Stimulated activated CD4-positive, alpha-beta T cell treated with anti-CD3 and anti-CD28 coated beads, Interleukin-15, amount 100 ng/mL, for 24 hours (primary cell): ENCODE measurements around the gene SAA2.
"Not testable (repeated sequence)": the region's sequence is repeated elsewhere in the genome, so short reads cannot be mapped to it uniquely, and the experiment has no call there.

ENCODE experiments used
- DNase-seq: peaks from one replicate; pipeline ENCODE4 v3.0.0-alpha.2; 2020

Gene SAA2

GRCh38 chr11:18248561-18248960 is at the start of gene SAA2:
TSS of gene SAA2 (minus strand) at chr11:18248668. CDS start at chr11:18248011, 657 bp downstream.
- no peak for DNase-seq

DNA sequence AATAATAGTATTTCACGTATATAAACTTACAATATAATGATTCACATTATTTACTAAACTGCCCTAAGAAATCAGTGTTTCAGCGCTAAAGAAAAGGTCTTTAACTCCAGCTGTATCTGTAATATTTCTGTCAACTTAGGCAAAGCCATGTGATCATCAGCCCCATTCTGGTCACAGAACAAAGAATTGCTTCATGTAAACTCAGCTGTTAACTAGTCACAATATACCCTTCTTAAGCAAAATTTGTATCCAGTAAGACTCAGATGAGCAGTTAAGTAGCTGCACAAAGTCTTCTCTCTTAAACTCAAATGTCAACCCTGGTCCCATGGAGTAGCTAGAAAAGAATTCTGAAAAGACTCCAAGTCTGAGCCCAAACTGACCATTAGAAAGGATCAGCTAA is 46.8 kb upstream of the SAA2 start:
- no peak for DNase-seq

GRCh38 chr11:18294862-18295261 is 46.4 kb upstream of the SAA2 start:
- DNase-seq, result no peak

- no peak for DNase-seq
Observed at GRCh38 chr11:18288911-18289310, 40.4 kb upstream of the SAA2 start.

- no peak for DNase-seq
Observed at GRCh38 chr11:18285841-18286240, 37.4 kb upstream of the SAA2 start.

DNA sequence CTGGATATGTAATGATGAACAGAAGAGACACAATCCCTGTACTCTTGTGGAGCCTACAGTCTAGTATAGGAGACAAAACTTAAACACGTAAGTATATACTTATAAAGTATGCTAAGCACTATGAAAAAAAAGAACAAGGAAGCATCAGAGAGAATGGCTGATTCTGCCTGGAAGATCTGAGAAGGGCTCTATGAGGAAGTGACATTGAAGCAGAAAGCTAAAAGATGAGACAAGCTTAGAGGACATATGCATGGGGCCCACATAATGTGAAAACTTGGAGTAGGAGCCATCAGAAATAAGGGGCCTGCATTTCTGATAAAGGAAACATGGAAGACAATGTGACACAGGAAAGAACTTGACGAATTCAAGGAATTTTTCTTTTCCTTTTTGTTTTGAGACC is 34.2 kb upstream of the SAA2 start:
- no peak for DNase-seq

DNA sequence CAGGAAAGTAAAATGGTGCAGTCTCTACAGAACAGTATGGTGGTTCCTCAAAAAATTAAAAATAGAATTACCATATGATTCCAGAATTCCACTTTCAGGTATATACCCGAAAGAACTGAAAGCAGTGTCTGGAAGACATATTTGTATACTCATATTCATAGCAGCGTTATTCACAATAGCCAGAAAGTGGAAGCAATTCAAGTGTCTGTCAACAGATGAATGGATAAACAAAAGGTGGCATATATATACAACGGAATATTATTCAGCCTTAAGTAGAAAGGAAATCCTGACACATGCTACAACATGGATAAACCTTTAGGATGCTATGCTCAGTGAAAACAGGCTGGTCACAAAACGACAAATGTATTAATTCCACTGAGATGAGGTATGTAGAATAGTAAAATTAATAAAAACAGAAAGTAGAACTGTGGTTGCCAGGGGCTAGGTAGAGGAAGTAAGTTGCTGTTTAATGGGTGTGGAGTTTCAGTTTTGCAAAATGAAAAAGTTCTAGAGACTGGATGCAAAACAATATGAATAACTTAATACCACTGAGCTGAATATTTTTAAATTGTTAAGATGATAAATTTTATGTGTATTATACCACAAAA is 32.1 kb upstream of the SAA2 start:
- no peak for DNase-seq

- no peak for DNase-seq
Observed at GRCh38 chr11:18277565-18278271, 29.2 kb upstream of the SAA2 start.

DNA sequence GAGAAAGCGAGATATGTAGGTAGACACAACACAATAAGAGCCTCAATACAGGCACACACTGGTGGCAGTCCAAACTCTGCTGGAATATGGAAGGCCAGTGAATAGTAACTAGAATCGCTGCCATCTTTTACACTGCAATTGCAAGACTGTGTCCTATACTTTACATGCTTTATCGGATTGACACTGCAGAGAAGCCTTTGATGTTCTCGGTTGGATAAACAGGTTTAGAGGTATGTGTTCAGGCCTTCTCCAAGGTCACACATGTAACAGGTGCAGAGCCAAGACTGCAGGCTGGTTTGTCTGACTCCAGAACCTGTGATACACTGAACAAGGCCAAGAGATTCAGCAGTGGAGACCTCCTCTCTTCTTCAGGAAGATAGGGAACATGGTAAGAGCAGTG is 22.7 kb upstream of the SAA2 start:
- no peak for DNase-seq

- DNase-seq, result no peak
Observed at GRCh38 chr11:18270102-18270501, 21.6 kb upstream of the SAA2 start.

- DNase-seq, result not testable (repeated sequence)
Observed at GRCh38 chr11:18269252-18269651, 20.8 kb upstream of the SAA2 start.

DNA sequence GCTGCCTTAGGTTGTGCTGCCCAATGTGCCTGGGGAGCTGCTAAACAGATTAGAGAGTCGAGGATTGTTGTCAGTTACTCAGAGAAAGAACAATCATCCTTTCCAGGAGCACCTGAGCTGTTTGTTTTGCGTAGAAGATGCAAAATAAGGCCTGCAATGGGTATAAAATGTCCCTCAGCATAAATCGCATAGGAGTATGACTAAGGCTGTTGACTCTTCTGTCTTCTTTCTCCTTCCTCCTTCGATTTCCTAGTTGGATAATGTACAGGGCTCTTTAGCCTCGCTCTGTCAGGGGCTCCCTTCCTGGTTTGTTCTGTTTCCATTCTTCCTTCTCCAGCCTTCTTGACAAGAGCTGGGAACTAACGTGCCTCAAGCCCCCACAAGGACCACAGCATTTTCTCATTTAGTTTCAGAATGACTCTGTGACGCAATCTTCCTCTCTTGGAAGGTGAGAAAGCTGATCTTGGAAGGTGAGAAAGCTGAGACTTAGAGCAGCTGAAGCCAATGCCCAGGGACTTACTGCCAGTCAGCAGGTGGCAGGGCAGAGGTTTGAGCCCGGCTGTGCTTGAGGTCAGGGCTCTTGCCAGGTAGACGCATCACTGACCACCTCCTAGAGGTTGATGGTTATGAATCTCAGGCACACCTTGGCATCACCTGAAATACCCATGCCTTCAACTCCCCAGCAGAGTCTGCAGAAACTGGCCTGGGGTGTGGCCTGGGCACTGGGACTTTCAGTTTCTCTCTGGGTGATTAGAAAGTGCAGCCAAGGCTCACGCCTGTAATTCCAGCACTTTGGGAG is 19.1 kb upstream of the SAA2 start:
- not testable (repeated sequence) for DNase-seq

DNA sequence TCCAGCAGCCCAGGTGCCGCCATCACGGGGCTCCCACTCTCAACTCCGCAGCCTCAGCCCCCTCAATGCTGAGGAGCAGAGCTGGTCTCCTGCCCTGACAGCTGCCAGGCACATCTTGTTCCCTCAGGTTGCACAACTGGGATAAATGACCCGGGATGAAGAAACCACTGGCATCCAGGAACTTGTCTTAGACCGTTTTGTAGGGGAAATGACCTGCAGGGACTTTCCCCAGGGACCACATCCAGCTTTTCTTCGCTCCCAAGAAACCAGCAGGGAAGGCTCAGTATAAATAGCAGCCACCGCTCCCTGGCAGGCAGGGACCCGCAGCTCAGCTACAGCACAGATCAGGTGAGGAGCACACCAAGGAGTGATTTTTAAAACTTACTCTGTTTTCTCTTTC is 17.5 kb upstream of the SAA2 start, which contains the start of gene SAA1:
SAA1 (plus strand) TSS at position 316 of the 400 bp plus-strand sequence. CDS start 624 bp downstream, outside the sequence.
- DNase-seq, result no peak

DNA sequence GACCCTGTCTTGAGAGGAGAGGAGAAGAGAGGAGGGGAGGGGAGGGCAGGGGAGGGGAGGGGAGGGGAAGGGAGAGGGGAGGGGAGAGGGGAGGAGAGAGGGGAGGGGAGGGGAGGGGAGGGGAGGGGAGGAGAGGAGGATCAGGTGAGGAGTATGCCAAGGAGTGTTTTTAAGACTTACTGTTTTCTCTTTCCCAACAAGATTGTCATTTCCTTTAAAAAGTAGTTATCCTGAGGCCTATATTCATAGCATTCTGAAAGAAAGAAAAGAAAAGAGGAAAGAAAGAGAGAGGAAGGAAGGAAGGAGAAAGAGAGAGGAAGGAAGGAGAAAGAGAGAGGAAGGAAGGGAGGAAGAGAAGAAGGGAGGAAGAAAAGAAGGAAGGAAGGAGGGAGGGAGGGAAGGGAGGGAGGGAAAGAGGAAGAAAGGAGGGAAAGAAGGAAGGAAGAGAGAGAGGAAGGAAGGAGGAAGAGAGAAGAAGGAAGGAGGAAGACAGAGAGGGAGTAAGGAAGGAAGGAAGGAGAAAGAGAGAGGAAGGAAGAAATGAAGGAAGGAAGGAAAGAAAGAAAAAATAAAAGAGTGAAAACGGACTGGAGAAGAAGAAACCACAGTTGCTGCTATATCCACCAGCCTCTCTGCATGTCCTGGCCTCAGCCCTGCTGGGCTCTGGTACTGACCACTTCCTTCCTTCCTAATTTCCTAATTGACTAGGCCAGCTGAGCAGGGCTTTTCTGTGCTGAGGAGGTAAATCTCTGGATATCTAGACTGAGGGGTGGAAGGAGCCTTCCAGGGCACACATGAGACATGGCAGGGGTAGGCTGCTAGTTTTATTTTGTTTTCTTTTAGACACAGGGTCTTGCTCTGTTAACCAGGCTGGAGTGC is 16.4 kb upstream of the SAA2 start:
- DNase-seq, result no peak

DNA sequence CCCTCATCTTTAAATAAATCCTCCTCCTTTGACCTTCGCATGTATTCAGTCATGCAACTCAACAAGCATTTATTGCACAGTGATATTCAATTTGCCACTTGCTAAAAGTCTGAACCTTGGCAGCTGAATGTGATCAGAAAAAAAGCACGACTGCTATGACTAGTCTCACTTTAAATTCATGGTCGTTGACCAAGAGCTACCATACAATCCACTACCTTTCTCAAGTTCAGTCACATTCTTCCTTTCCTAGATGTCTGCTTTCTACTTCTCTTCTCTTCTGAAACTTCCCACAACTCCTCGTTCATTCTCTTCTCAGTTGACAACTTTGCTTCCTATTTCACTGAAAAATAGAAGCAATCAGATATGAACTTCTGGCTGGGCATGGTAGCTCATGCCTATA is 15.6 kb upstream of the SAA2 start:
- DNase-seq, result no peak

DNA sequence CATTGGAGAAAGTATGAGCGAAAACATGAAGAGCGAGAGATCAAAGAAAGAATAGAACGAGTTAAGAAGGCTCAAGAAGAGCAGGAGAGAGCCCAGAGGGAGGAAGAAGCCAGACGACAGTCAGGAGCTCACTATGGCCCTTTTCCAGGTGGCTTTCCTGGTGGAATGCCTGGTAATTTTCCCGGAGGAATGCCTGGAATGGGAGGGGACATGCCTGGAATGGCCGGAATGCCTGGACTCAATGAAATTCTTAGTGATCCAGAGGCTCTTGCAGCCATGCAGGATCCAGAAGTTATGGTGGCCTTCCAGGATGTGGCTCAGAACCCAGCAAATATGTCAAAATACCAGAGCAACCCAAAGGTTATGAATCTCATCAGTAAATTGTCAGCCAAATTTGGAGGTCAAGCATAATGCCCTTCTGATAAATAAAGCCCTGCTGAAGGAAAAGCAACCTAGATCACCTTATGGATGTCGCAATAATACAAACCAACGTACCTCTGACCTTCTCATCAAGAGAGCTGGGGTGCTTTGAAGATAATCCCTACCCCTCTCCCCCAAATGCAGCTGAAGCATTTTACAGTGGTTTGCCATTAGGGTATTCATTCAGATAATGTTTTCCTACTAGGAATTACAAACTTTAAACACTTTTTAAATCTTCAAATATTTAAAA is 14.3 kb upstream of the SAA2 start:
- not testable (repeated sequence) for DNase-seq

- DNase-seq, result no peak
Observed at GRCh38 chr11:18261721-18262120, 13.3 kb upstream of the SAA2 start.

DNA sequence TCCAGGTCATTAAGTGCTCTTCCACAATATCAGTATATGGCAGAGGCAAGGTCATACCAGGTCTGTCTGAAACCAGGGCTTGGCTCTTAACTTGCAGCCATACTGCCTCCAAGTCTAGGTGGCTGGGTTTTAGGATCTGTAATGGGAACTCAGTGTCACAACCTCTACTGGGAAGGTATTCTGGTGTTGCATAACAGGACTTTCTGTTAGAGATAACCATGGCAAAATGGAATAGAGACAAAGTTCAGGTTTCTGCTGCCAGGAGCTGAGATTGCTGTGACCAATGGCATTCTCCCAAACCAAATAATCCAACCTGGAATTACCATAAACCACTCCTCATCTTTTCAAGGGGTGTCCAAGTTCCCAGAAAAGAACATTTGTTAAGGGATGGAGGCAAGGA is 10.8 kb upstream of the SAA2 start:
- DNase-seq, result no peak

GRCh38 chr11:18254781-18255361 is 6.4 kb upstream of the SAA2 start:
- DNase-seq, result no peak

GRCh38 chr11:18253778-18254338 is 5.4 kb upstream of the SAA2 start:
- DNase-seq, result no peak

DNA sequence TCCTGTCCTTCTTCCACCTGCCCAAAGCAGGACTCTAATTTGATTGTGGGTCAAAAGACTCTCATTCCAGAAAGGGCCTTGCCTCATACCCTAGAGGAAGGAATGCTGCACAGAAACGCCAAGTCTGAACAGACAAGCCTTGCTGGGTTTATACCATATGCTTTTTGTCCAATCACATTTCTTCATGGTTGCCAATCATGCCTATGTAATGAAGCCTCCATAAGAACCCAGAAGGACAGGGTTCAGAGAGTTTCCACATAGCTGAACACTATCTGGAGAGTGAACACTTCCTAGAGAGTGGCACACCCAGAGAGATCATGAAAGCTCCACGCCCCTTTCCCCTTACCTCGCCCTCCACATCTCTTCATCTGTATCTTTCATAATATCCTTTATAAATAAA is 4.8 kb upstream of the SAA2 start:
- DNase-seq, result no peak

- not testable (repeated sequence) for DNase-seq
Observed at GRCh38 chr11:18247191-18247581, 1.3 kb downstream of the SAA2 start.
